HG03159 (cell line): ENCODE data around the gene FAM216A.
"Not testable (repeated sequence)": the region's sequence is repeated elsewhere in the genome, so short reads cannot be mapped to it uniquely, and the experiment has no call there.

ENCODE experiments used
- ATAC-seq: cut with Tn5 transposase; IDR thresholded peaks from one replicate; pipeline ENCODE4 v1.9.1; 2021; ENCODE audit warnings: mild to moderate bottlenecking, moderate library complexity; ENCODE audit not compliant: unreplicated experiment

Gene FAM216A

GRCh38 chr12:110498984-110499706, 30.5 kb downstream of the FAM216A start:
- ATAC-seq, result no peak

DNA sequence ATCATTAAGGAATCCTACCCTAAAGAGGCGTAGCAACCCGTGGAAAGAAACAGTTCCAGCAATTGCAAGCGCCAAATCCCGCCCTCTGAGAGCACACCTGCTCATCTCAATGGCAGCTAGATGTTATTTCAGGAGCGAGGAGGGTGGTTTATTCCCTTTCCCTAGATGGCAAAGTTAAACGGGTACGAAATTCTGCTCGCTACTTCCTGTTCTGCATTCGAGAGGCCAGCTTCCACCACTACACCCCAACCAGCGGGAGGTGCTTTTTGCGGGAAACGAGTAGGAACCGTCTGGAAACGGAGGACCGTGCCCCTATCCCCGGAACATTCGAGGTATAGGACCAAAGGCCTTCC, 32.7 kb downstream of the FAM216A start:
- ATAC-seq, result no peak

DNA sequence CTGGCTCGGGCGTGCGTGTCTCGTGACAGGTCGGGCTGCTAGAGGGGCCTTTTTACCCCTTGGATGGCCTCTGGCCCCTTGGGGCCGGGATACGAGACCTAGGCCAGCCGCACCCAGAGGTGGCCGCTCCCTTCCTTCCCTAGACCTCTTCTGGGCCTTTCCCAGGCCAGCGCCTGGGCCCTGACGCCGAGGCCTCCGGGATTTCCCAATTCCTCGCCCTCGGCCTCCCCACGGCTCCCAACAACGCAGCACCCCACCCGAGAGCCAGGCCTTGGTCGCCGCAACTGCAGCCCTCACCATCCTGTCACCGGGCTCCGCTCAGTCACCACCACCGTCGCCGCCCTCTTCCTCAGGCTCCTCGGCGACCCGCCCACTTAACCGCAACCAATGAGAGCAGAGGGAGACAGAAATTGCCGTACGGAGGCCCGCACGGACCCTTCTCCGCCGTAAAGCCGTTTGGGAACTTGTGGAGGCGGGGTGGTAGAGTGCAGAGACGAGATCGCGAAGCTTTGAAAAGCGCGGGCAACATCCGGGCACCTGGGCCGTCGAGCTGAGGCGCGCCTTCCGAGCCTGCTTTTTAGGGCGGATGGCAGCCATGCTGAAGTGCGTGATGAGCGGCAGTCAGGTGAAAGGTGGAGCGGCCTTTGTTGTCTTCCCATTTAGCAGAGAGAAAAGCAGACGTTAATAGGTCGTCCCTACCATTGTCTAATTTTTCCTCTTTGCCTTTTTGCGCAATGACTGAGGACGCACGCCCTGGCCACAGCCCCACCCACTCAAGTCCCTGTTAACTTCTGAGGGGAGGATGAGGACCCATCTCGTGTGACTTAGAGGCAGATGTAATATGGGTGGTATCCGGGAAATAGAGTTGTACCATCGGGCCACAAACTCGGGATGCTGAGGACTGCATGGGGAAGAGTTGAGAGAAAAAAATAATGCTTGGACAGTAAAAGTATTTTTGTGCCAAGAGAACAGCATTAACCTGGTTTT, 33.4 kb downstream of the FAM216A start, which contains the start of the genes RAD9B and VPS29:
TSS of gene RAD9B (plus strand) at position 580 of the 987 bp plus-strand sequence. CDS start at position 587, 7 bp downstream.
TSS of gene VPS29 (minus strand) at position 360 of the 987 bp plus-strand sequence. CDS start at position 300, 60 bp downstream.
- ATAC-seq, result peak; percentile 88

DNA sequence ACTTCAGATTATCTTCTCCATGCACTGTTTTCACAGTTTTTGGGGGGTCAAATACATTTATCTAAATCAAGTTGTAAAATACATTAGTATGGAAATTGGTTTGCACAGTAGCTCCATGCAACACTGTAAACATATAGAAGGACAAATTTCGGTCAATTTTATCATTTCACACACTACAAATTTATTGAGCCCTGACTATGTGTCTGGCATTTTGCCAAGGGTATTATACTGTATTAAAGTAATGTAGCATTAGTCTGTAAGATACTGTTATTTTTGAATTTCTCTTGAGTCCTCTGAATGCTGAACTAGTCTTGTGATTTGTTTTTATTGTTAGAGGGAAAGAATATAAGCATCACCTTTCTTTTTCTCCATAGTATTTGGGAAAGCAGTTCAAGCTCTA, 34.8 kb downstream of the FAM216A start:
- ATAC-seq, result no peak

DNA sequence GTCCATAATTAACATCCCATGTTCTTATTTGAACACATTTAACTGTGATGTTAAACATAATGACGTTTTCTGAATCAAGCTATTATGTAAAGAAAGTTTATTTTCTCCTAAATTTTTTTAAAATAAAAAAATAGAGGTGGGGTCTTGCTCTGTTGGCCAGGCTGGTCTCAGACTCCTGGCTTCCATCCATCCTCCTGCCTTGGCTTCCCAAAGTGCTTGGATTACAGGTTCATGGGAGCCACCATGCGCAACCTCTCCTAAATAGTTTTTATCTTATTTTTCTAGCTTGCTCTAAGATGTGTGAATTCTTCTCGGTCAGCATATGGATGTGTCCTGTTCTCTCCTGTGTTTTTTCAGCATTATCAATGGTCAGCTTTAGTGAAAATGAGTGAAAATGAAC, 36.7 kb downstream of the FAM216A start:
- ATAC-seq, result no peak

DNA sequence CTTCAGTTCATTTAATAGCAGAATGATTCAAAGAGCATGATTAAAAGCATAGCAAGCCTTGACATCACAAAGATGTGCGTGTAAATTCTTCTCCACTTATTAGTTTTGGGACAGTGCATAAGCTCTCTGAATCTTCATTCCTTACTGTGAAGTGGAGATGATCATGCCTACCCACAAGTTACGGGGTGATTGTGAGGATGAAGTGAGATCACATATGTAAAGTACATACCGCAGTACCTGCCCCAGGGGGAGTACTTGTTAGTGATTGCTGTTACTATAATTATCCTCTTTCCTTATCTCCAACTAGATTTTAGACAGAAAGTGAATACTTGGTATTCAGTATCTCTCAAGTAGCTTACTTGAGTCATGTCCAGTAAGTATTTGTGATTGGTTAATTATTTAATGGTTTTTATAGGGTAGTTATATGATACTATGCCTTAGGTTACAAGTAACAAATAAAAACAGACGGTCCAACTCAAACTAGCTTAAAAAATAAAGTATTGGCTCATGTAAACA, 39.5 kb downstream of the FAM216A start:
- ATAC-seq, result no peak

- no peak for ATAC-seq
Measured at GRCh38 chr12:110513842-110514241, 45.2 kb downstream of the FAM216A start.

- ATAC-seq, result no peak
Measured at GRCh38 chr12:110514363-110514762, 45.7 kb downstream of the FAM216A start.

GRCh38 chr12:110516995-110517394, 48.4 kb downstream of the FAM216A start:
- ATAC-seq, result no peak

DNA sequence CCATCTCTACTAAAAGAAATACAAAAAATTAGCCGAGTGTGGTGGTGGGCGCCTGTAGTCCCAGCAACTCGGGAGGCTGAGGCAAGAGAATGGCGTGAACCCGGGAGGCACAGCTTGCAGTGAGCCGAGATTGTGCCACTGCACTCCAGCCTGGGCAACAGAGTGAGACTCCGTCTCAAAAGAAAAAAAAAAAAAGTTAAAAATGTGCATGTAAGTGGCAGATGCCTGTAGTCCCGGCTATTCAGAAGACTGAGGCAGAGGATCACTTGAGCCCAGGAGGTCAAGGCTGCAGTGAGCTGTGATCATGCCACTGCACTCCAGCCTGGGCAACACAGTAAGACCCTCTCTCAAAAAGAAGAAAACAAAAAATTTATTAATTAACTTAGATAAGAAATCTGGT, 49.4 kb downstream of the FAM216A start:
- not testable (repeated sequence) for ATAC-seq

DNA sequence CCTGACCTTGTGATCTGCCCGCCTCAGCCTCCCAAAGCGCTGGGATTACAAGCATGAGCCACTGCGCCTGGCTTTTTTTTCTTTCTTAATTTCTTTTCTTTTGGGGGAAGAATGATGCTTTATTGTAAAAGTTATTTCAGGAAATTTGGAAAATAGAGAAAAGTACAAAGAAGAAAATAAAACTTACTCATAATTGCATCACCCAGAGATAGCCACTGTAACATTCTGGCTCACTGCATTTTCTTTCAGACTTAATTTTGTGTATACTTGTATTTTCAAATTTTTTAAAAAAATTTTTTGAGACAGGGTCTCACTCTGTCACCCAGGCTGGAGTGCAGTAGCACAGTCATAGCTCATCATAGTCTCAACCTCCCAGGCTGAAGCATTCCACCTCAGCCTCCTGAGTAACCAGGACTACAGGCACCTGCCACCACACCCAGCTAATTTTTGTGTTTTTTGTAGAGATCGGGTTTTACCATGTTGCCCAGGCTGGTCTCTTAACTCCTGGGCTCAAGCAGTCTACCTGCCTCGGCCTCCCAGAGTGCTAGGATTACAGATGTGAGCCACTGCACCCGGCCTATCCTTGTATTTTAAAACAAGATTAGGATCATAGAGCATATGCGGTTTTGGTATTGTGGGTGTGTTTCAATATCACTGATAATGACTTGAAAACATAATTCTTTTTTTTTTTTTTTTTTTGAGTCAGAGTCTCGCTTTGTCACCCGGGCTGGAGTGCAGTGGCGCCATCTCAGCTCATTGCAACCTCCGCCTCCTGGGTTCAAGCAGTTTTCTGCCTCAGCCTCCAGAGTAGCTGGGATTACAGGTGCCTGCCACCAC, 52.4 kb downstream of the FAM216A start:
- ATAC-seq, result not testable (repeated sequence)

DNA sequence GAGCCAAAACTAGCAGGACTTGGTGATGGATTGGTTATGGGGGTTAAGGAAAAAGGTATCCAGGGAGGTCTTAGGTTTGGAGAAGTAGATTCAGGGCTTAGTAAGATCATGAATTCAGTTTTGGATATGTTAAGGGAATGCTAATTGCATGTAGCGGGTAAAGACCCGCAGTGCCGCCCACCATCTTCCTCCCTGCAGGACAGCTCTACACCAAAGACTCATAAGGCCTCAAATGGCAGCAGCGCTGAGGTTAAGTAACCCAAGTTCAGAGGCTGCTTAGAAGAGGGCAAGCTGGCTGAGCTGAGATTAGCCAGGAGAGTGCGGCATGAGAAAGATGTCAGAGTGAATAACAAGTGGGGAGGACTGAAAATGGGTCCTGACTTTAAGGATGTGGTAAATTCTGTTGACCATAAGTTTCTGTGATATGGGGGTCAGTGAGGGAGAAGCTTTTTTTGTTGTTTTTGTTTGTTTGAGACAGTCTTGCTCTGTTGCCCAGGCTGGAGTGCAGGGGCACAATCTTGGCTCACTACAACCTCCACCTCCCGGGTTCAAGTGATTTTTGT, 59.7 kb downstream of the FAM216A start:
- ATAC-seq, result no peak

DNA sequence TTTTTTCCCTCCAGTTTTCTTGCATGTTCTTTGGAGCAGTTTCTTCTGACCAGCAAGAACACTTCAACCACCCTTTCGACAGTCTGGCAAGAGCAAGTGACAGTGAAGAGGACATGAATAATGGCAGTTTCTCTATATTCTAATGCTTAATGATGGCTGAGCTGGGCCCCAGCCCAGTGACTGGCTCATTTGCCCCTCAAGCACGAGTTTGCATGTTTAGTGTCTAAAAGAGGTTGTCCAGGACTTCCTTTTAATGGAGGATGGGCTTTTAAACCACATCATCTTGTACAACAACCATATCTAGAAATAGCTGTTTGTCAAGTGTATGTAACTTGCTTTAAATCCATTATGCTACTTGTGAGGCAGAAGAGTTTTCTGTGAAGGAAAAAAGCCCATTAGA, 61.9 kb downstream of the FAM216A start:
- ATAC-seq, result no peak

GRCh38 chr12:110531741-110532333, 63.2 kb downstream of the FAM216A start:
- ATAC-seq, result peak; percentile 81

DNA sequence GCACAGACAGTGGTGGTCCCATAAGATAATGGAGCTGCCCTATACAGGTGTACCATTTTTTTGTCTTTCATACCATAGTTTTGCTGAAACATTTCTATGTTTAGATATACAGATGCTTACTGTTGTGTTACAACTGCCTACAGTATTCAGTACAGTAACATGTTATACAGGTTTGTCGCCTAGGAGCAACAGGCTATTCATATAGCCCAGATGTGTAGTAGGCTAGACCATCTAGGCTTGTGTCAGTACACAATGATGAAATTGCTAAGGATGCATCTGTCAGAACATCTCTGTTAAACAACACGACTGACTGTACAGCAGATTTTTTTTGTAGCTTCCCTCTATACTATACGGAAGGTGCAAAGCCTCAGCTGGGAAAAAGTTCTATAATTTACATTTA, 64.0 kb downstream of the FAM216A start:
- ATAC-seq, result no peak

DNA sequence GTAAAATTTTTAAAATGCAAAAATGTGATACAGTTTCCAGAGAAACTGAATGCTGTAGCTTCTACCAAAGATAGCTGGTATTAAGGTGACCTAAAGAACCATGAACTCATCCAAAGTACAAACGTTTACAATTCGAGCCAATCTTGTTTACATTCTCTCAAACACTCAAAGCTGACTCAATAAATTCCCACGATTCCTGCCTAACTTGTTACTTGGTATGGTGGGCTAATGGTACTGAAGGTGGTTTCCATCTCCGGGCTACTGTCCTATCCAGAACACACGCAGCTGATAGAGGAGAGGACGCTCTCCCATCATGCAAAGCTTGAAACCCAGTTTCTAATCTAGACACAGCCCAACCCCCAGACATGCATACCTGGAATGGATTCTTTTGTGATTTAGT, 65.0 kb downstream of the FAM216A start:
- no peak for ATAC-seq

- ATAC-seq, result no peak
Measured at GRCh38 chr12:110534811-110535210, 66.2 kb downstream of the FAM216A start.

DNA sequence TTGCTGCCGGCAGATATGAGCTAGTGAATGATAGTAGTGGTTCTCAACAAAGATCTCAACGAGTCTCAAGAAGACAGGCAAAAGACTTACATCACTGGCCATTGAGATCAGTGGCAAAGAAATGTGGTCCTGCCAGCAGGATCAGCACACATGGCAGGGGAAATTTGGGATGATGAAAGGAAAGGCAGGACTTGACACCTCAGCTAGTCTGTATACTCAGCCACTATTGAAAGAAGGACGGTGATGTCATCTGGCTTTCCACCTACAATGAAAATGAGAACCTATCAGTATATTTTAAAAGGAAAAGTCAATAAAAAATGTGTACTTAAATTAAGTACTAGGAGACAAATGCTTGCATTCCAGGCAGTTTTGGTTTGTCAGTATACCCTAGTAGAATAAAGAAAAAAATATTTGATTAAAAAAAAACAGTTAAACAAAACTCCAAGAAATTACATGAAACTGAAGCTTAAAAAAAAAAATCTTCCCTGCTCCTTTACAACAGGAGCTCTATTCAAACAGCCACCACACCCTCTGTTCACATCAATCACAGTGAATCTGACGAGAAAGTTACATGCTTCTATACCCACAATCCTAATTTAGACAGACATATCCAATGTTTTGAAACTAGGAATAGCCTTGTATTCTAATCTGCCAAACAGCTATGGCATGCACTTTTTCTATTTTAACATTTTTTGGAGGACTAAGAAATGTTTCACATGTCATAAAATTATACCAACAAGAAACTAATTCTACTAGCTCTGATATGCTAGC, 68.4 kb downstream of the FAM216A start:
- no peak for ATAC-seq
